GM12878 (cell line): Measurements from ENCODE around the gene PDE9A. TPM values are rescaled to one million over a fixed set of nuclear protein-coding genes. Genes with fewer than 3 reads are reported as not detected.

ENCODE experiments used
- ATAC-seq: fragments of 200-7000 bp; cut with Tn5 transposase; 3 replicates; pipeline ENCODE4 v1.9.1; 2020; ENCODE audit warnings: mild to moderate bottlenecking, moderate library complexity
- BruUV-seq: library from RNA; stranded (reverse); fragments of 400-500 nt; replicated peaks from 2 replicates; lab custom pipeline; 2021; lab: Mats Ljungman, UMichigan
- CTCF ChIA-PET: fragments of 300-600 bp; sonication (Branson Sonifier 250); formaldehyde crosslinking; extraction: SDS; loops from one replicate; lab custom pipeline; 2021; ENCODE audit warnings: inconsistent platforms; lab: Yijun Ruan, JAX
- POLR2A ChIA-PET: fragments of 350-600 bp; formaldehyde crosslinking; extraction: SDS; loops from one replicate; lab custom pipeline; 2021; ENCODE audit warnings: inconsistent platforms; lab: Charles Lee
- RAD21 ChIA-PET: fragments of 300-600 bp; sonication (Branson Sonifier 250); formaldehyde crosslinking; loops from one replicate; lab custom pipeline; 2023; ENCODE audit warnings: antibody characterized with exemption; ENCODE audit not compliant: unreplicated experiment; lab: Charles Lee
- SMC1A ChIA-PET: fragments of 300-600 bp; sonication (Branson Sonifier 250); formaldehyde crosslinking; loops from one replicate; lab custom pipeline; 2023; ENCODE audit not compliant: unreplicated experiment, uncharacterized antibody; lab: Charles Lee
- DNase-seq: peaks from one replicate; pipeline ENCODE4 v3.0.0-alpha.2; 2011; ENCODE audit warnings: low read depth, low spot score
- FAIRE-seq: peaks from 3 replicates; lab custom pipeline; 2011; peaks lifted over from hg19 to GRCh38; lab: Jason Lieb, UNC
- H2AFZ ChIP-seq: 2 replicates; pipeline ENCODE4 v1.6.0; 2011; ENCODE audit warnings: low read depth, low read length, control low read depth; ENCODE audit not compliant: control insufficient read depth
- H3K27ac ChIP-seq: 2 replicates; pipeline ENCODE4 v1.5.1; 2011; ENCODE audit warnings: control low read depth; ENCODE audit not compliant: control insufficient read depth, insufficient read depth
- H3K27me3 ChIP-seq, 2 experiments: replicated peaks in 1 of 2; 2 replicates each; pipeline versions ENCODE4 v1.6.0 to v1.6.1; 2011; ENCODE audit warnings: low read length in 1 of 2; ENCODE audit not compliant: control insufficient read depth in 2 of 2, insufficient read depth in 2 of 2
- H3K36me3 ChIP-seq, 2 experiments: 2 replicates each; pipeline ENCODE4 v1.5.1; 2011; ENCODE audit warnings: low read length in 1 of 2; ENCODE audit not compliant: control insufficient read depth in 2 of 2, insufficient read depth in 2 of 2
- H3K4me1 ChIP-seq: 2 replicates; pipeline ENCODE4 v1.6.1; 2011; ENCODE audit warnings: mild to moderate bottlenecking, low read length, moderate library complexity, mixed read lengths; ENCODE audit not compliant: control insufficient read depth, insufficient read depth
- H3K4me2 ChIP-seq: 2 replicates; pipeline ENCODE4 v1.6.0; 2011; ENCODE audit warnings: control low read depth; ENCODE audit not compliant: control insufficient read depth, insufficient read depth
- H3K4me3 ChIP-seq: fragments of 200-600 bp; sonication (generic); 2 replicates; pipeline ENCODE4 v1.5.1; 2016
- H3K79me2 ChIP-seq: 2 replicates; pipeline ENCODE4 v1.6.0; 2011; ENCODE audit warnings: low read length; ENCODE audit not compliant: control insufficient read depth, insufficient read depth
- H3K9ac ChIP-seq: 2 replicates; pipeline ENCODE4 v1.8.0; 2011; ENCODE audit warnings: low read length, control low read depth, mixed read lengths; ENCODE audit not compliant: control insufficient read depth, insufficient read depth
- H3K9me3 ChIP-seq: replicated peaks from 3 replicates; pipeline ENCODE4 v1.5.1; 2011; ENCODE audit warnings: mild to moderate bottlenecking, low read length; ENCODE audit not compliant: control insufficient read depth, insufficient read depth
- H4K20me1 ChIP-seq: 2 replicates; pipeline ENCODE4 v1.6.0; 2011; ENCODE audit not compliant: control insufficient read depth, insufficient read depth
- ATF7 ChIP-seq: fragments of 450-650 bp; IDR thresholded peaks from 2 replicates; pipeline ENCODE4 v1.6.1; 2016; ENCODE audit warnings: low read depth, mild to moderate bottlenecking
- NR2F1 ChIP-seq: fragments of 450-650 bp; conservative IDR thresholded peaks from 2 replicates; pipeline ENCODE4 v1.6.1; 2017; ENCODE audit warnings: mild to moderate bottlenecking
- RAD51 ChIP-seq: fragments of 450-650 bp; IDR thresholded peaks from 2 replicates; pipeline ENCODE4 v1.6.1; 2016; ENCODE audit warnings: moderate library complexity, mild to moderate bottlenecking, inconsistent platforms
- SP1 ChIP-seq: IDR thresholded peaks from one replicate; pipeline ENCODE4 v1.6.1; 2011; ENCODE audit warnings: low read depth, low read length
- YBX1 ChIP-seq: fragments of 450-650 bp; IDR thresholded peaks from 2 replicates; pipeline ENCODE4 v1.6.1; 2016; ENCODE audit warnings: antibody characterized with exemption
- ZNF384 ChIP-seq: IDR thresholded peaks from 2 replicates; pipeline ENCODE4 v1.6.1; 2012; ENCODE audit warnings: low read depth, mild to moderate bottlenecking, low read length, improper control_type of control experiment, borderline replicate concordance
- WGBS: methylation state at CpG from one replicate; pipeline ENCODE4 v1.1.6; 2016; ENCODE audit warnings: low lambda C conversion rate; ENCODE audit not compliant: insufficient replicate concordance, insufficient coverage; ENCODE audit errors: missing lambda C conversion rate; 5-methylcytosine and 5-hydroxymethylcytosine counted together
- in situ Hi-C: fragments of 300-500 bp; cut with MboI; formaldehyde crosslinking; loops from 9 replicates; pipeline ENCODE4 v1.14.3; 2018; ENCODE audit warnings: mixed read lengths
- intact Hi-C: fragments of 100-400 bp; cut with micrococcal nuclease; formaldehyde crosslinking; loops from one replicate; pipeline ENCODE4 v1.14.2; 2022; ENCODE audit not compliant: unreplicated experiment
- polyA plus RNA-seq, 11 experiments: library from polyadenylated mRNA; depleted of rRNA in 4 of 11; unstranded in 6 of 11; stranded (reverse) in 5 of 11; fragments of >200 nt; fragmentation: Nextera tagmentation in 4 of 11; fragmentation: Illumina TruSeq in 1 of 11; extraction: Ambion mirVana in 4 of 11; extraction: Trizol in 1 of 11; gene quantifications; 1 replicate in 1 of 11; 2 replicates in 10 of 11; pipeline versions ENCODE4 v1.2.1 to v1.2.3, GENCODE V29; 2011 to 2016; ENCODE audit warnings: inconsistent platforms in 2 of 11, missing spikeins in 2 of 11, low read depth in 1 of 11
- total RNA-seq, 4 experiments: library from RNA; depleted of rRNA in 3 of 4; stranded (reverse); fragments of >200 nt in 3 of 4; fragmentation: Illumina TruSeq in 1 of 4; extraction: Trizol in 1 of 4; gene quantifications; 2 replicates each; pipeline versions ENCODE4 v1.2.1 to v1.2.3, GENCODE V29; 2013 to 2021
- TF ChIP-seq, protein P1 (sequence below): fragments of 450-650 bp; conservative IDR thresholded peaks from 2 replicates; pipeline ENCODE4 v1.6.1; 2017; ENCODE audit warnings: mild to moderate bottlenecking, moderate library complexity
- TF ChIP-seq, protein P2 (sequence below): fragments of 450-650 bp; IDR thresholded peaks from 2 replicates; pipeline ENCODE4 v1.6.1; 2017; ENCODE audit warnings: borderline replicate concordance

The PDE9A gene
- total and polyA plus RNA-seq, 10 of the 15 experiments (the other 5 are each of a cell fraction or from before 2014, with no cell fraction given): 0.08 to 0.45 (median 0.20) TPM; not detected in 1

DNA sequence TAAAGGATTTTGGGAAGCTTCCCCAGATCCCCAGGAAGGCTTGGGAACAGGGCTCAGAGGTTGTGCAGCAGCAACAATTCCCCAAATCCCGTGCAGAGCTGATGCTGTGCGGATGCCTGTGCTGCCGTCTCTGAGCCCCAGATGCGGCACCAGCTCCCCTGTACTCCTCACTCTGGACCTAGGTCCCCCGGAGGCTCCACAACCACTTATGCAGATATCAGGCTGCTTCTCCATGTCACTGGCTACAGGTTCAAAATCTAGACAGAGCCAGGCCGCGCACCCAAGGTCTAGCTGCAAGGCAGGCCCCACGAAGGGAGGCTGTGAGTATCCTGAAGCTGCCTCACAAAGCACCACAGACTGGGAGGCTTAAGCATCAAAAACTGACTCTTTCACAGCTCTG lies 81.6 kb downstream of the PDE9A start (continued):
- TF ChIP-seq, protein P1, sequence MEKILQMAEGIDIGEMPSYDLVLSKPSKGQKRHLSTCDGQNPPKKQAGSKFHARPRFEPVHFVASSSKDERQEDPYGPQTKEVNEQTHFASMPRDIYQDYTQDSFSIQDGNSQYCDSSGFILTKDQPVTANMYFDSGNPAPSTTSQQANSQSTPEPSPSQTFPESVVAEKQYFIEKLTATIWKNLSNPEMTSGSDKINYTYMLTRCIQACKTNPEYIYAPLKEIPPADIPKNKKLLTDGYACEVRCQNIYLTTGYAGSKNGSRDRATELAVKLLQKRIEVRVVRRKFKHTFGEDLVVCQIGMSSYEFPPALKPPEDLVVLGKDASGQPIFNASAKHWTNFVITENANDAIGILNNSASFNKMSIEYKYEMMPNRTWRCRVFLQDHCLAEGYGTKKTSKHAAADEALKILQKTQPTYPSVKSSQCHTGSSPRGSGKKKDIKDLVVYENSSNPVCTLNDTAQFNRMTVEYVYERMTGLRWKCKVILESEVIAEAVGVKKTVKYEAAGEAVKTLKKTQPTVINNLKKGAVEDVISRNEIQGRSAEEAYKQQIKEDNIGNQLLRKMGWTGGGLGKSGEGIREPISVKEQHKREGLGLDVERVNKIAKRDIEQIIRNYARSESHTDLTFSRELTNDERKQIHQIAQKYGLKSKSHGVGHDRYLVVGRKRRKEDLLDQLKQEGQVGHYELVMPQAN: no peak
- no peak for TF ChIP-seq SP1

DNA sequence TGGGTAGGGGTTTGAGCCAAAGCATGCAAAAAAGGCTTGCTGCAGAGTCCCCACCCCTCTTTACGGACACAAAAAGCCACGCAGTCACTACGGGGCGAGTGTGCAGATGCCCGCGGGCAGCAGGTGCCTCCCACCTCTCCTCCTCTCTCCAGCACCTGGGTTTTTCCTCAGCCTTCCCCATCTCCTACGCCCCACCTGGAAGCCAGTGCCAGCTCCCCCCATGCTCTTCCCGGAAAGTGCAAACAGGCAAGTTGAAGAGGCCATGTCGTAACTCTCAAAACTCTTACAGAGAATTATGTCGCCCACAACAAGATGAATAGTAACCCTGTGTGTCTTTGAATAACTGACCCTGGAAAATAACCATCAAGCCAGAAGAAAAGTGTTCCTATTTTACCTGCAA lies 82.5 kb downstream of the PDE9A start:
- CTCF ChIA-PET: no interaction called here
- Histone ChIP-seq H3K4me1 (peaks cover 6% of the 10 kb centered on the region; the same call in 1 of the 2 replicates), H3K79me2 (no peaks in the 10 kb centered on the region), H4K20me1 (no peaks in the 10 kb centered on the region), H3K4me2 (no peak overlapping the region), H3K4me3 (no peak overlapping the region), H3K27me3 (peaks cover 0 to 1% of the 10 kb centered on the region in 2 experiments; a peak in 2 of 4 replicates), H3K9ac (no peak overlapping the region), H2AFZ (no peak overlapping the region), H3K27ac (no peak overlapping the region), H3K36me3 (no peaks in the 10 kb centered on the region), H3K9me3 (no peaks in the 10 kb centered on the region)
- POLR2A ChIA-PET: no interaction called here
- WGBS: 69% methylated on average over 10 of the region's 10 CpGs
- in situ Hi-C loops (no loop called here), intact Hi-C loops (no loop called here)
- SMC1A ChIA-PET: no interaction called here
- ATAC-seq (no peak), DNase-seq (no peak), FAIRE-seq (no peak)
- RAD21 ChIA-PET: no interaction called here
- TF ChIP-seq RAD51 (no peak), ATF7 (no peak), YBX1 (no peak), ZNF384 (no peak), NR2F1 (no peak)
- TF ChIP-seq, protein P2, sequence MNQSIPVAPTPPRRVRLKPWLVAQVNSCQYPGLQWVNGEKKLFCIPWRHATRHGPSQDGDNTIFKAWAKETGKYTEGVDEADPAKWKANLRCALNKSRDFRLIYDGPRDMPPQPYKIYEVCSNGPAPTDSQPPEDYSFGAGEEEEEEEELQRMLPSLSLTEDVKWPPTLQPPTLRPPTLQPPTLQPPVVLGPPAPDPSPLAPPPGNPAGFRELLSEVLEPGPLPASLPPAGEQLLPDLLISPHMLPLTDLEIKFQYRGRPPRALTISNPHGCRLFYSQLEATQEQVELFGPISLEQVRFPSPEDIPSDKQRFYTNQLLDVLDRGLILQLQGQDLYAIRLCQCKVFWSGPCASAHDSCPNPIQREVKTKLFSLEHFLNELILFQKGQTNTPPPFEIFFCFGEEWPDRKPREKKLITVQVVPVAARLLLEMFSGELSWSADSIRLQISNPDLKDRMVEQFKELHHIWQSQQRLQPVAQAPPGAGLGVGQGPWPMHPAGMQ: no peak
- no TSS peak for BruUV-seq
